Measurements from ENCODE around the gene JAK3. TPM values are rescaled to one million over a fixed set of nuclear protein-coding genes. Genes with fewer than 3 reads are reported as not detected.

Gene JAK3
- total RNA-seq, 2 experiments from 2014 or later, result 119 to 122 TPM

DNA sequence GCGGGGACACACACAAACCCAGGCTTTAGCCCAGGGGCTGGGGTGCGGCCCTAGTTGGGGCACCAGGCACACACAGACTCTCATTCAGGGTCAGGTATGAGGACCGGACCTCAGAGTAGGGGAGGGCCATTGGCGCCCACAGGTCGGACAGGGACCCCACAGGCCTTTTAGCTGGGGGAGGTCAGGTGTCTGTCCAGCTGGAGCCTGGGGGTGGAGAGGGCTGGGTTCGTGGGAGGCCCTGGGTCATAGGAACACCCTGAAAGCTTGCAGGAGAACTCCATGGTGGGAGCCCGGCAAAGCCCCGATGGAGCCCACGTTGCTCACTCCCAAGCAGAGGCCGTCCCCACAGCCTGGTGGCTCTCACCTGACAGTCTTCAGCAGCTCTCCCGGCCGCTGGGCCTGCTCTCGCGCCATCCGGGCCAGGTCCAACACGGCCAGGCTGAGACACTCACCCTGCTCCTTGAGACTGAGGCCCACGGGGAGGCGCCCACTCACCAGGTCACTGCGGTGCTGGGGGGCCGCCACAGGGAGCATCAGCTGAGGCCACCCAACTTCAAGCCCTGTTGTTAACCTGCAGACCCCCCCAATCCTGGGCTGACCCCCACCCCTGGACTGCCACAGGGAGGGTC, 5.0 kb downstream of the JAK3 start:
- Mint-ChIP-seq H3K9me3 (no peaks in the 10 kb centered on the region), H3K36me3 (peaks cover 42% of the 10 kb centered on the region), H3K4me1 (peaks cover 18% of the 10 kb centered on the region), H3K4me3 (no peak overlapping the region), H3K27me3 (no peaks in the 10 kb centered on the region), H3K27ac (no peak overlapping the region)
- ATAC-seq (ENCODE audit: low read depth) (no peak), DNase-seq (no peak)
- POLR2A ChIA-PET, result interaction anchor here (1.0 kb wide), 1 partner anchor 19 kb away, joined by 3 read pairs; no protein-coding TSS in a partner anchor

DNA sequence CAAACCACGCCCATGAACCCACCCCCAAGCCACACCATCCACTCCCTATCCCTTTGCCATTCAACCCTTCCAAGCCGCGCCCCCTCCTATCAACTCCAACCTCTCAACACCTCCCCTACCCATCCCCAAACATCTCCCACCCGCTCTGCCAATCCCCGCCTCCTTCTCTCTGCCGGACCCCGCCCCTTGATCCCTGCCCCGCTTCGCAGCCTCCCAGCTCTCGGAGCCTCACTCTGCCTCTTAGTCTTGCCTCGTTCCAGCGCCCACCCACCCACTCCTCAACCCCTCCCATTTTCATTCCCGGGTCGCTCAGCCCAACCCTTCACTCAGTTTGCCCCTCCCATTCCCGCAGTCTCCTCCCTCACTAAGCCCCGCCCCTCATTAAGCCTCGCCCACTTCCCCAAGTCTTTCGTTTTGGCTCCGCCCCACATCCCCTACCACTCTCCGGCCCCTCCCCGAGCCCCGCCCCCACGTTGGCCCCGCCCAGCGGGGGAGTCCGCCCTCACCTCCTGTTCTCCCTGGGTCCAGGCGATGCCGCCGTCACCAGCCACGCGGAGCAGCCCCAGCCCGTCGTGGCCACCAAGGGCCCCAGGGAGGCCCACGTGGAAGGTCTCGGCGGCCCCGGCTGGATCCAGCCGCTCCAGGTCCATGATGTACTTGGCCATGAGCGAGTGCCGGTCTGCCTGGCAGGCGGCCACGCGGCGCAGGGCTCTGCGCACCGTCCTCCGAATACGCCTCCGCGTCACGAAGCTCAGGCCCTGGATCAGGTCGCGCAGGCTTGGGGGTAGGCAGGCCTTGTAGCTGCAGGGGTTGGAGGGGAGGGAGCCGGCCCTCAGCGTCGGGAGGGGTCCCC, 5.7 kb downstream of the JAK3 start:
- peak; percentile 17 for ATAC-seq (ENCODE audit: low read depth)
- peaks cover 46% of the 10 kb centered on the region for H3K36me3 Mint-ChIP-seq
- POLR2A ChIA-PET, result interaction anchor here (1.0 kb wide), 1 partner anchor 18 kb away, joined by 3 read pairs; no protein-coding TSS in a partner anchor
- H3K27me3 Mint-ChIP-seq, result no peaks in the 10 kb centered on the region
- H3K4me3 Mint-ChIP-seq, result no peak overlapping the region
- no peaks in the 10 kb centered on the region for H3K9me3 Mint-ChIP-seq
- DNase-seq, result peak; percentile 56
- peaks cover 18% of the 10 kb centered on the region for H3K4me1 Mint-ChIP-seq
- no peak overlapping the region for H3K27ac Mint-ChIP-seq

DNA sequence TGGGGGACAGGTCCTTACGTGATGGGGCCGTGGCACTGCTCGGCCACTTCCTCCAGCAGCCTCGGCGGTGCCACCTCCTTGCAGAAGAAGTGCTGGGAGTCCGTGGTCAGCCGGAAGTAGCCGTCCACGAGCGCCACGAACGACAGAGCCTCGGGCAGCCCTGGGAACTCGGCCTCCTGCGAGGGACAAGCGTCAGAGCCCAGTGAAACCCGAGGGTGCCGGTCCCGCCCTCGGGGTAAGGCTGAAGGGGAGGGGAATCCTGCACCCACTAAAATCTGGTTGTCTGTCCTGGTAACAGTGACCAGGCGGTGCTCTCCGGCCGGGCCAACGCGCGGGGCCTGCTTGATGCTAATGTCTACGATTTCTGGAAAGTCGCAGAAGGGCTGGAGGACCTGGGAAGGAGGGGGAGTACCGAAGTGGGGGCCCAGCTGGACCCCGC, 6.4 kb downstream of the JAK3 start:
- Mint-ChIP-seq H3K36me3 (peaks cover 50% of the 10 kb centered on the region), H3K9me3 (no peaks in the 10 kb centered on the region), H3K4me3 (no peak overlapping the region), H3K27ac (no peak overlapping the region), H3K4me1 (peaks cover 20% of the 10 kb centered on the region), H3K27me3 (no peaks in the 10 kb centered on the region)
- DNase-seq (no peak), ATAC-seq (ENCODE audit: low read depth) (no peak)
- POLR2A ChIA-PET, result no interaction called here

DNA sequence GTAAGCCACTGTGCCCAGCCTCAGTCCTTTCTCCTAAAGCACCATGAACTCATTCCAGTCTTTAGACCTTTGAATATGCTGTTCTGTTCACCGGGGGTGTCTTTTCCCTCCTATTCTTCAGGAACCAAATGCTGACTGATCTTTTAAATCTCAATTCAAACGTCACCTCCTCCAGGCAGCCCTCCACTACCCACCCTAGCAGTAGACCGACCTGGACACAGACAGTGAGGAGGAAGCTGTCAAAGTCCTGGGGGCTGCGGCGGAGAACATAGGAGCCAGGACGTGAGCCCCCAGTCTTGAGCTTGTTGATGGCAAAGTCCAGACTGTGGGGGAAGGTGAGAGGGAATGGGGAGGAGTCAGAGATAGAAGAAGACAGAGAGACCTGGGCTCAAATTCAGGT, 7.8 kb downstream of the JAK3 start:
- H3K4me1 Mint-ChIP-seq, result peaks cover 18% of the 10 kb centered on the region
- peak overlapping the region; percentile 25 for H3K27ac Mint-ChIP-seq
- no peaks in the 10 kb centered on the region for H3K9me3 Mint-ChIP-seq
- POLR2A ChIA-PET, result interaction anchor here (1.2 kb wide), 1 partner anchor 16 kb away, joined by 5 read pairs; no protein-coding TSS in a partner anchor
- H3K4me3 Mint-ChIP-seq, result no peak overlapping the region
- no peaks in the 10 kb centered on the region for H3K27me3 Mint-ChIP-seq
- ATAC-seq (ENCODE audit: low read depth), result no peak
- peaks cover 58% of the 10 kb centered on the region for H3K36me3 Mint-ChIP-seq
- DNase-seq, result no peak

DNA sequence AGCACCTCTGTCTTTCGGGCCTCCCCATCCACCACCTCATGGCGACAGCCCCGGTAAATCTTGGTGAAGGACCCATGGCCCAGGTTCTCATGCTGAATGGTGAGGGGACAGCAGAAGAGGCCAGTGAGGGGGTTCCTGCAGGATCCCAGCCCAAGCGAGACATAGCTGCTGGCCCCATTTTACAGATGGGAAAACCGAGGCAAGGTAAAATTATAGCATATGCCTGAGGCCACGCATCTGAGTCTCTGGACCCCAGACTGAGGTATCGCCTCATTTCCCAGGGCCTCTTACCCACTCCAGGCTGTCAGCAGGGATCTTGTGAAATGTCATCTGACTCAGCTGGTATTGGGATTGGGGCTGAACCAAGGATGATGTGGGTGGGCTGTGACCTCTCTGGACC, 9.8 kb downstream of the JAK3 start:
- Mint-ChIP-seq H3K27me3 (no peaks in the 10 kb centered on the region), H3K27ac (no peak overlapping the region), H3K36me3 (peaks cover 59% of the 10 kb centered on the region), H3K4me3 (no peak overlapping the region), H3K4me1 (peaks cover 10% of the 10 kb centered on the region), H3K9me3 (no peaks in the 10 kb centered on the region)
- DNase-seq (no peak), ATAC-seq (ENCODE audit: low read depth) (no peak)
- POLR2A ChIA-PET, result interaction anchor here (0.7 kb wide), 1 partner anchor 9 kb away, joined by 4 read pairs; no protein-coding TSS in a partner anchor

DNA sequence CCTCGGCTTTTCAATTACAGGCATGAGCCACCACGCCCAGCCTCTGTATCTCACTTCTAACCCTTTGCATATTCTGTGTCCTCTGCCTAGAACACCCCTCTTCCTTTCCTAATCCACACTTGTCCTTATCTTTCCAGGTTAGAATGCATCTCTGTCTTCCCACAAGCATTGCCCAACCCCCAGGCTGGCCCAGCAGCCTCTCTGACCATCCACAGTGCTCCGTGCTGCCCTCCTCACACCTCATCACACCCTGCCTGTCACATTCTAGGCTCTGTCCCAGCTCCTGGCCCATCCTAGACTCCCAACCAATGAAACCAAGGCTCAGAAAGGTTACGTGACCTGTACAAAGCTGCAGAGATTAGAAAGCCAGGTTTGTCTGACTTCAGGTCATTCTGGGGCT, 11.3 kb downstream of the JAK3 start:
- POLR2A ChIA-PET, result no interaction called here
- peaks cover 9% of the 10 kb centered on the region for H3K4me1 Mint-ChIP-seq
- DNase-seq (no peak), ATAC-seq (ENCODE audit: low read depth) (no peak)
- H3K4me3 Mint-ChIP-seq, result no peak overlapping the region
- peaks cover 64% of the 10 kb centered on the region for H3K36me3 Mint-ChIP-seq
- H3K27me3 Mint-ChIP-seq, result no peaks in the 10 kb centered on the region
- H3K9me3 Mint-ChIP-seq, result peaks cover 1% of the 10 kb centered on the region
- peak overlapping the region; percentile 55 for H3K27ac Mint-ChIP-seq

DNA sequence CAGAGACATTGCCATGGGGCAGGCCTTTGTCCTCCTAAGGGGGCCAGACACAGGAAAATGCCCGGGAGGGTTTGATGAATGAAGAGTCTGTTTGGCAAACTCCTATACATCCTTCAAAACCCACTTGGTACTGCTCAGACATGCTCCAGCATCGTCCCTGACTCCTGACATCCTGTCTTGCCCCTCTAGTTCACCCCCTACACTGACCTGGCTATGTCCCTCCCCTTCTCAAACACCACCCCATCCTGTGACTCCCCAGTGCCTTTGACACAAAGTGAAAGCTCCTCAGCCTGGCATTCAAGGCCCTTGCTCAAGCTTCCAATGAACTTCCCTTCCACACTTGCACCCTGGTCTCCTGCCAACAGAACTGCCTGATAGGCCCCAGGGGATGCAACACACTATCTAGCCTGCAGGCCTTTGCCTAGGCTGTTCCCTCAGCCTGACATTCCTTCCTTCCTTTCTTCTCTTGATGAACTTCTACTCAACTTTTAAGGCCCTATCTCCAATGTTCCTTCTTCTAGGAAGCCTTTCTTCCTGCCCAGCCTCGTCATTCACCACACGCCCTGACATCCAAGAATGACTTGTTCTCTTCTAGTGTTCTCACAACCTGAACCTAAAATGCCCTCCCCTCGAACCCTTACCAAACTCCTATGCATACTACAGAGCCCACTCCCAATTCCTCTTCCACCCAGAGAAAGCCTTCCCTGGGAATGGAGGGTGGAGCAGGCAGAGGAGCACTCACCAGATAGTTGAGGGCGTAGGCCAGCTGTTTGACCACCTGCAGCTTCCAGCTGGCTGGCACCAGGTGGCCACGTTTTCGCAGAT, 12.4 kb downstream of the JAK3 start:
- no peak for ATAC-seq (ENCODE audit: low read depth)
- POLR2A ChIA-PET, result interaction anchor here (1.2 kb wide), 1 partner anchor 31 kb away, joined by 7 read pairs; no protein-coding TSS in a partner anchor

DNA sequence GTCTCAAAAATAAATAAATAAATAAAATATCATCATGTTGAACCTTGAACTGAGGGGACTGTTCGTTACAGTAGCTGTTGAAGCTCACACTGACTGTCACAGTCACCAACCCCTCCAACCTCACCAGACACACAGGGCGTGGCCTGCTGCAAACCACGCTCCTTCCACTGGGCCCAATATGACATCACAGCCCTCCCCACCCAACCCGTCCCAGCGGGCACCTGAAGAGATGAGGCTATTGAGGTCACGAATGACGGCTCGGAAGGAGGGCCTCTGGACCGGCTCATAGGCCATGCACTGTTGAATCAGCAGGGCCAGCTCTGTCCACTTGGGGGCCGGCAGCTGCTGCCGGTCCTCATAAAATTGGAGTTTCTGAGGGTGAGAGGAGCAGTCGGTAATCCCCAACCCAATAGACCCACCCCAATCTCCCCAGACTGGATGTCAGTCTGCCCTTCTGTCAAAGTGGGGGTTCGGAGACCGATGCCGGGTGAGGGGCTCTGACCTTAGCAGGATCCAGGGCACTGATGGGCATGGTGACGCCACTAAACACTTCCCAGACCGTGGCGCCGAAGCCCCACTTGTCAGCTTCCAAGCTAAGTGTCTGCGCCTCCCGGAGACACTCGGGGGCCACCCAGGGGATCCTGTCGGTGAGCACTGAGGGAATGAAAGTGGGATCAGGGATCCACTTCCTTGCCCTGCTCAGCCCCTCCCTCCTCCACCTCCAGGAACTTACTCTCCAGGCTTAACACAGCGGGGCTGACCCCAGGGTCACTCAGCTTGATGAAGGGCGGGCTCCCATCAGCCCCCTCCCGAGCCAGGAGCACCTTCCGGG, 13.2 kb downstream of the JAK3 start:
- POLR2A ChIA-PET, result interaction anchor here (0.8 to 1.2 kb wide), 2 partner anchors 11 to 30 kb away, joined by 3 to 7 read pairs; no protein-coding TSS in a partner anchor
- DNase-seq (no peak), ATAC-seq (ENCODE audit: low read depth) (no peak)
- Mint-ChIP-seq H3K4me1 (peaks cover 9% of the 10 kb centered on the region), H3K27me3 (no peaks in the 10 kb centered on the region), H3K4me3 (no peak overlapping the region), H3K27ac (no peak overlapping the region), H3K9me3 (peaks cover 1% of the 10 kb centered on the region), H3K36me3 (peaks cover 68% of the 10 kb centered on the region)

More for the DNA sequence above, 12.4 kb downstream of the JAK3 start:
- no peak overlapping the region for H3K4me3 Mint-ChIP-seq
- peaks cover 1% of the 10 kb centered on the region for H3K9me3 Mint-ChIP-seq
- peaks cover 9% of the 10 kb centered on the region for H3K4me1 Mint-ChIP-seq
- no peak for DNase-seq
- H3K27ac Mint-ChIP-seq, result peak overlapping the region; percentile 2
- H3K27me3 Mint-ChIP-seq, result no peaks in the 10 kb centered on the region
- peaks cover 66% of the 10 kb centered on the region for H3K36me3 Mint-ChIP-seq

DNA sequence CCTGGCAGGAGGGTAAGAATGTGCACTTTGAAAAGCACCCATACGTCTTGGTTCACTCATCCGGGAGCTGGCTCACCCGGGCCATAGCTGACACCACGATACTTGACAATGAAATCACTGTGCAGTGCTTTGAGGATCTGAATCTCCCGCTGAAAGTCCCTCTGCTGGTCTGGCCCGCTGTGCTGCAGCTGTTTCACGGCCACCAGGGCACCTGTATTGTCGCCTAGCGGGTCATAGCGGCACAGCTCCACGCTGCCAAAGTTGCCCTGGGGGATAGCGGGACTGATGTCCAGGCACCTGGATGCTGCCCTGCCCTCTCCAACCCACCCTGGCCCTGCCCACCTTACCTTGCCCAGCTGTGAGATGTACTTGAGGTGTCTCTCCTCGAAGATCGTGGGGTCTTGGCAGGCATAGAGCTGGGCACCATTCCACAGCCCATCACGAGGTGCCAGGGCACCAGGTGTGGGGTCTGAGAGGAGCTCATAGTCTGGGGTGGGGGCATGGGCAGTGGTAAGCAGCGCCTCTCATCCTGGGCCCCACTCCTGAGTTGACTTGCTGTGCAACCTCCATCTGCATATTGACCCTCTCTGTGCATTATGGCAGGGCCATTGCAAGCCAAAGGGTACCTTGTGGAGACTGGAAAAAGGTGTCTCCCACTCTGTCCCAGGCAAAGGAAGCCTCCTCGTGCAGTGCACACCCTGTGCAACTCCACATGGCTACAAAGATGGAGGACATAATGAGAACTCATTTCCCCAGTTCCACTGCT, 15.2 kb downstream of the JAK3 start:
- no peak overlapping the region for H3K27ac Mint-ChIP-seq
- DNase-seq (no peak), ATAC-seq (ENCODE audit: low read depth) (no peak)
- POLR2A ChIA-PET, result interaction anchor here (0.9 to 1.5 kb wide), 2 partner anchors 10 to 15 kb away, joined by 3 to 4 read pairs; partner anchors contain the start of gene JAK3
- peaks cover 63% of the 10 kb centered on the region for H3K36me3 Mint-ChIP-seq
- no peak overlapping the region for H3K4me3 Mint-ChIP-seq
- peaks cover 1% of the 10 kb centered on the region for H3K9me3 Mint-ChIP-seq
- H3K27me3 Mint-ChIP-seq, result no peaks in the 10 kb centered on the region
- H3K4me1 Mint-ChIP-seq, result peaks cover 12% of the 10 kb centered on the region

DNA sequence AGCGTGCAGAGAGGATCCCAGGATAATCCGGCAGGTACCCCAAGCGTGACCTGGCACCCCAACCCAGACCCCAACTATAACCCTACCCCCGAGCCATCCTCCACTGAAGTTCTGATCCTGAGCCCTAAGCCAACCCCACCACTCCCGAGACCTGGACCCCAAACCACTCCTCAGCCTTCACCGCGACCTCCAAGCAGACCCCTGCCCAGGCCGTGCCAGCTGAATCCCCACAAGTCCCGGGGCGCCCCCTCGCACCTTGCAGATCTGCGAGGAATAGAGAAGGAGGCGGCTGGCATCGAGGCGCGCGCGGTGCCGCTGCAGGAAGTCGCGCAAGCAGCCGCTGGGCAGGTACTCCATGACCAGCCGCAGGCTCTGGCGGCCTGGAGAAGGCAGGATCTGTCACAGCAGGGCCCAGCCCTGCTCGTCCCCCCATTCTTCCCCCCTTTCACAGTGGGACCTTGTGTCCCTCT, 16.3 kb downstream of the JAK3 start:
- peaks cover 9% of the 10 kb centered on the region for H3K4me1 Mint-ChIP-seq
- H3K4me3 Mint-ChIP-seq, result no peak overlapping the region
- H3K9me3 Mint-ChIP-seq, result peaks cover 1% of the 10 kb centered on the region
- peaks cover 56% of the 10 kb centered on the region for H3K36me3 Mint-ChIP-seq
- no peaks in the 10 kb centered on the region for H3K27me3 Mint-ChIP-seq
- DNase-seq (no peak), ATAC-seq (ENCODE audit: low read depth) (no peak)
- POLR2A ChIA-PET, result no interaction called here
- no peak overlapping the region for H3K27ac Mint-ChIP-seq

DNA sequence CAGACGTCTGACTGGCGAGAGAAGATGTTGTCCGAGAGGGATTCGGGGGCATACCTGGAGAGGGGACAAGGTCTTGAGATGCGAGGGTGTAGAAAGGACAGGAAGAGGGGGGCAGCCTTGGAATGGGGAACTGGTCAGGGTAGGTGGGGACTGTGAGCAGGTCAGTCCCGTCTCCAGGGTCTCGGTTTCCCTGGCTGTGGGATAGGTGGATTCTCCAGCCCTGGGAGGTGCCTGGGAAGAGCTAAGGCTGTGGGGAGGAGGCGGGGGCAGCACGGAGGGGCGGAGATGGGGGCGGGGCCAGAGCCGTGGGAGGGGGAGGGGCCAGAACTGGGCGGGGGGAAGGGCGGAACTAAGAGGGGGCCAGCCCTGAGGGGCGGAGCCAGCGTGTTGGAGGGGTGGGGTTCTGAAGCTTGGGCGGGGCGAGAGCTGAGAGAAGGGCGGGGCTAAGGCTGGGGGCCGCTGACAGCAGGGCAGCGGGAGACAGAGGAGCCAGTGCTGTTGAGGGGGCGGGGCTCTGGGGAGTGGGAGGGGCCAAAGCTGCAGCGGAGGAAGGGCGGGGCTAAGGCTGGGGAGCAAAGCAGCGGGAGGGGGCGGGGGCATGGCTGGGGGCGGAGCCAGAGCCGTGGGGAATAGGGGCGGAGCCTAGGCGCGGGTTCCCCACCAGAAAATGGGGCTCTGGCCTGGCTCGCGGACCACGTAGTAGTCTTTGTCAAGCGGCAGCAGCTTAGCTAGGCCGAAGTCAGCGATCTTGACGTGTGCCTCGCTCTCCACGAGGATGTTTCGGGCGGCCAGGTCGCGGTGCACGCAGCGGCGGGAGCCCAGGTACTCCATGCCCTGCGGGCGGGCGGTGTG, 17.0 kb downstream of the JAK3 start:
- Mint-ChIP-seq H3K27me3 (no peaks in the 10 kb centered on the region), H3K4me1 (peaks cover 9% of the 10 kb centered on the region), H3K9me3 (peaks cover 1% of the 10 kb centered on the region), H3K36me3 (peaks cover 52% of the 10 kb centered on the region), H3K27ac (no peak overlapping the region), H3K4me3 (no peak overlapping the region)
- POLR2A ChIA-PET, result interaction anchor here (0.9 kb wide), 1 partner anchor 16 kb away, joined by 3 read pairs; no protein-coding TSS in a partner anchor
- ATAC-seq (ENCODE audit: low read depth) (peak; percentile 35), DNase-seq (peak; percentile 51)
